Ramos (cell line): ENCODE data around the gene NKAIN2.

Source experiments
- in situ Hi-C: fragments of 300-500 bp; cut with MboI; formaldehyde crosslinking; loops from one replicate; pipeline ENCODE4 v1.14.3; 2022; ENCODE audit warnings: low sequenced_read_pairs; ENCODE audit not compliant: unreplicated experiment

The NKAIN2 gene

GRCh38 chr6:123803504-123804013 is at the start of gene NKAIN2:
Gene NKAIN2, plus strand, starts transcription at chr6:123803865.
- in situ Hi-C loops: no loop called here

- in situ Hi-C loops: no loop called here
Observed at GRCh38 chr6:123759472-123759871, 44.2 kb upstream of the NKAIN2 start.

- in situ Hi-C loops: no loop called here
Observed at GRCh38 chr6:123763904-123764303, 39.8 kb upstream of the NKAIN2 start.

DNA sequence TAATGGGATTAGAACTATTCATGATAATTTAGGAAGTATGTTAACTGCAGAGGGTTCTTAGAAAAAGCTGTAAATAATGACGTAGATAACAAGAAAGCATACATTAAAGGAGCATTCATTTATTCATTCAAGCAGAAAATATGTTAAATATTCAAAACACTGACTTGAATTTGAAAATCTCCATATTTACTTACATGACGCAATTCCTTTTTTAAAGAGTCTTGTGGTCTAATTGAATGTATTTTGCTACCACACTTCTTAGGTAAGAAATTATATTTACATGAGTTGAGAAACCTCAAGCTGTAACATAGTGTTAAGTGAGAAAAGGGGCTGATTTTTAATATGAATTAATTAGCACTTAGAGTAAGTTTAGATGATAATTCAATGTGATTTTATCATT is 38.9 kb upstream of the NKAIN2 start:
- in situ Hi-C loops: no loop called here

DNA sequence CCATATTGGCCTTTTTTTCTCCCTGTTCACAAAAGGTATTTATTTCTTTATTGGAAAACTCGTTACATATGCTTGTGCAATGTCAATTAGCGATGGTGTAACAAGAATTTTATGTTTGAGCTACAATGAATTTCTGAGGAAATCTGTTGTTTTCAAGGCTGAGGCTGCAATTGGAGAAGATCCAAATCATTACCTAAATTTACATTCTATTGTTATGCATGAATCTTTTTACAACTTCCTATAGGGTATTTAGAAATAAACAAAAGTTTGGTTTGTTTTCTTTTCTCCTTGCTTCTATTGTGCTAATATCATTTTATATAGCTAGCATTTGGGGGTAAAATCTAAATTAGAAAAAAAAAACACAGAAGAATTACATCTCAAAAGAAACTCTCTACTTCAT is 34.7 kb upstream of the NKAIN2 start:
- in situ Hi-C loops: no loop called here

- in situ Hi-C loops: no loop called here
Observed at GRCh38 chr6:123769431-123769830, 34.2 kb upstream of the NKAIN2 start.

DNA sequence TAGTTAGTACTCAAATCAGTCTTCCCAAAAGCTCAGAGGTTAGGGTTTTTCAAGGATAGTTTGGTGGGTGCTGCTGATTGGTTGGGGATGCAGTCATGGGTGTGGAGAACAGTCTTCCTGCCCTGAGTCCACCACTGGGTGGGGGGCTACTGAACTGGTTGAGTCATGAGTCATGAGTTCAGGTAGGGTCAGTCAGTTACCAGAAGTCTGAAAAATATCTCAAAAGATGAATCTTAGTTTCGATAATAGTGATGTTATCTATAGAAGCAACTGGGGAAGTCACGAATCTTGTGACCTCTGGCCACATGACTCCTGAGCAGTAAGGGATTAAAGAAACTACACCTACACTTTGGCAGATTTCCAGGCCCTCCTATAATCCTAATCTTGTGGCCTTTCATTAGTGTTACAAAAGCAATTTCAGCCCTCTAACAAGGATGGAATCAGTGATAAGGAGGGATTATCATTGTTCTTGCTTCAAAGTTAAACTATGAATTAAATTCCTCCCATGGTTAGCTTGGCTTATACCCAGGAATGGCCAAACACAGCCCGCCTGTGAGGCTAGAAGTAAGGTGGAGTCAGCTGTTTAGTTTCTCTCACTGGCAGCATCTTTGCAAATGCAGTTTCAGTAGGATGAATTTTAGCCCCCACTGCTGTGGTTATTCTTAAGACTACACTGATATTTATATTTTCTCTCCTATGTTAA is 33.3 kb upstream of the NKAIN2 start:
- in situ Hi-C loops: no loop called here

DNA sequence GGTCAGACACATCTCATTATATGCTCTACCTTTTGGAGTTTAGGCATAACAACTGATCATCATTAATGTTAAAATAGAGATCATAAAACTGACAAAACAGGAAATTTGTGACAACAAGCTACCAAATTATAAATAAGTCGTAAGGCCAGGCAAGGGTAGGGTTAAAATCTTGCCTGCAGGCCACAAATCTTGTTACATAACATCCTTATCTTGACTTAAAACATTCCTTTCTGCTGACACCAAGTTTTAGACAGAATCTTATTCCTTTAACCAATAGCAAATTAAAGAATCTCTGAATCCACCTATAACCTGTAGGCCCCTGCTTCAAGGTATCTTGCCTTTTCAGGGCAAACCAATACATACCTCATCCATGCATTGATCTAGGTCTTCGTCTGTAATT is 32.5 kb upstream of the NKAIN2 start:
- in situ Hi-C loops: no loop called here

GRCh38 chr6:123777563-123777962 is 26.1 kb upstream of the NKAIN2 start:
- in situ Hi-C loops: no loop called here

DNA sequence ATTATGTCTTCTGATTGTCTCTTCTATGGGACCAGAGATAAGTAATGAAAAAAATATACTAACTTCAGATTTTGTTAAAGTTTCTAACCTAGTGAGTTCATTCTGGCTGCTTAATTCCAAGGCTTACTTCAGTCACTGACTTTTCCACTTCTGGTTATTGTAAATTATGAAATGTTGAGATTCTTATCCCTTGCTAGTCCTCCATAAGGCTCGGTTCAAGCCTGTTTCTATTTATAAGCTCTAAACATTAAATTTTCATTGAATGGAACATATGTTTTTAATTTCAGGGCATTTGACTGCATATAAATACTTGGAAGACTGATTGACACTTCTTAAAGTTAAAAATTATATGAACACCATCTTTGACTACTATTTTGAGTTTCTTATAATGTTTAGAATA is 23.6 kb upstream of the NKAIN2 start:
- in situ Hi-C loops: no loop called here

GRCh38 chr6:123784330-123784729 is 19.3 kb upstream of the NKAIN2 start:
- in situ Hi-C loops: no loop called here

DNA sequence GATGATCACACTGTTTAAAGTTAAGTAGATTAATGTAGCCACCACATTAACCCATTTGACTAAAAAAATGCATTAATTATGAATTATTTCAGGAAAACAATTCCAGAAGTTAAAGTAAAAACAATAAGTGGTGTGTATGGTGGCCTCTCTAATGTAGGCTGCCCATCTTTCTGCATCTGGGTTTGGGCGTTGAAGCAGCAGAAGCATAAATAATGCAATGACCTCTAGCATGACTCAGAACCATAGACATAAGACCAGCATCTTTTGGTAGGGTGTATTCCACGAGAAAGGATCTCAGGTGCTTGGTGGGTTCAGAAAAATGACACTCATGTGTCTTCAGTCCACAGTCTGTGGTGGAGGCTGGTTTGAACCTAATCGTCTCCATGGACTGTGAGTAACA is 18.6 kb upstream of the NKAIN2 start:
- in situ Hi-C loops: no loop called here

DNA sequence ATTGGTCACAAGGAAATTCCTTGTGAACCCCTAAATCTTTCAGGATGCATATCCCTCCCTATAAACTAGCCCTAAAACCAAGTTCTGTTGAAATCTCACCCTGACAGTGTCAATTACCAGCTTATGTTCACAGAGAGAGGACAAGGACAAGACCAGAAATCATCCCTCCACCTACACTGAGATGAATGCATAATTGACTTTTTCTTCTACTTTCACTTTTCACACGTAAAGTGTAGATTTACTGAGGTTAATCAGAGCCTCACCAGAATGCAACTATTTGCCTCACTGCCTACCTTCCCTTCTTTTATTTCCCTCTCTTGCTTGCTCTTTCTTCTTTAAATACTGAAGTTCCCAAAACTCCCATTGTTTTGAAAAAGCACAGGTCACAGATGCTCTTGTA is 15.3 kb upstream of the NKAIN2 start:
- in situ Hi-C loops: no loop called here

DNA sequence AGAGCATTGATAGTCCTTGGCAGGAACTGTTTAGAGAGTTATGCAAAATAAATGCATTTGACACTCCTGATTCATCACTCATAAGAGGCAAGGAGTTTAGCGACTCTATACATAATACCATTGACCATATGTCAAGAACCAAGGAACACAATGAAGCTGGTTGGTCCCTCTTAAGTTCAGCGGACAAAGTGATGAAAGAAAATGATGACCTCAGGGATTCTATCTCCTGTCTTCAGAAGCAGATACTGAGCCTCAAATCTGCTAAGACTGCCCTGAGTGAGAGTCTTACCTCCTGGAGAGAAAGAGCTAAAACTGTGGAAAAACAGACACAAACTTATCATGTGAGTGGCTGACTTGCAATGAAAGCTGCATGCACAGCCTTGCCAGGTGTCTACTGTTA is 9.5 kb upstream of the NKAIN2 start:
- in situ Hi-C loops: no loop called here

- in situ Hi-C loops: no loop called here
Observed at GRCh38 chr6:123794799-123795198, 8.9 kb upstream of the NKAIN2 start.

- in situ Hi-C loops: no loop called here
Observed at GRCh38 chr6:123801067-123801466, 2.6 kb upstream of the NKAIN2 start.

- in situ Hi-C loops: no loop called here
Observed at GRCh38 chr6:123802351-123802696, 1.3 kb upstream of the NKAIN2 start.

GRCh38 chr6:123802697-123803503 is 765 bp upstream of the NKAIN2 start:
- in situ Hi-C loops: no loop called here

DNA sequence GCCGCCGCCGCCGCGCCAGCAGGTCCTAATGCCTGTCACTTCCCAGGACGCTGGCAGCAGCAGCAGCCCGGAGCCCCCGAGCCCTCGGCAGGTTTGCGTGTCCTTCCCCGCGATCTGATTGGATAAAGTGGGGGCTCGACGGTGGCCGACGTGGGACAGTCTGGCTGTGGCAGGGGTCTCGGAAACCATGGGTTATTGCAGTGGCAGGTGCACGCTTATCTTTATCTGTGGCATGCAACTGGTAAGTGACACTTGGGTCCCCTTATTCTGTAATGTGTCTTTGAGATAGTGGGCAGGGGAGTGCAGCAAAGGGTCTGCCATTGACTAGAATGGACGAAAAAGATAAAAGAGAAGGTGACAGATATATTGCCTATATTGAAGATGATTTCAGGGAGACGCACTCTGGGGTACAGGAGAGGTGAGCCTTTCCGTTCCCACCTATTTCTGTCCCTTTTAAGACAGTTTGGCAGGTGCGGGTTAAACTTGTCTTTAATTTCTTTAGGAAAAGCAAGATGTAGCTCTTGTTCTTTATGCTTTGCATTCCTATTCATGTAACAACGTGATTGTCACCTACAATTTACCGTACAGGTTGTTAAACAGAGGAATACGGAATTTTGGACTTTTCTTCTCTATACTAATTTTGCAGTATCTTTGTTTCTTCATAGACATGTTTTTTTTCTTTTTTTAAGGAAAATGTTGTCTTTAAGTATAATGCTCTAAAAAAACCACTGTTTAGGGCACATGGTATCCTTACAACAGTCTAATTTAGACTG is 535 bp downstream of the NKAIN2 start:
- in situ Hi-C loops: no loop called here

- in situ Hi-C loops: no loop called here
Observed at GRCh38 chr6:123804787-123805540, 1.3 kb downstream of the NKAIN2 start.
